ENCODE measurements around the gene PCGF6. TPM values are rescaled to one million over a fixed set of nuclear protein-coding genes. Genes with fewer than 3 reads are reported as not detected.
A peak's percentile ranks its signal among the peaks of the same experiment; 100 is the strongest.

The PCGF6 gene, protein sequence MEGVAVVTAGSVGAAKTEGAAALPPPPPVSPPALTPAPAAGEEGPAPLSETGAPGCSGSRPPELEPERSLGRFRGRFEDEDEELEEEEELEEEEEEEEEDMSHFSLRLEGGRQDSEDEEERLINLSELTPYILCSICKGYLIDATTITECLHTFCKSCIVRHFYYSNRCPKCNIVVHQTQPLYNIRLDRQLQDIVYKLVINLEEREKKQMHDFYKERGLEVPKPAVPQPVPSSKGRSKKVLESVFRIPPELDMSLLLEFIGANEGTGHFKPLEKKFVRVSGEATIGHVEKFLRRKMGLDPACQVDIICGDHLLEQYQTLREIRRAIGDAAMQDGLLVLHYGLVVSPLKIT
- total RNA-seq = 10 to 100 TPM in 1 of 2 donors, 1 to 10 TPM in 1; 9.6 to 37.9 TPM

DNA sequence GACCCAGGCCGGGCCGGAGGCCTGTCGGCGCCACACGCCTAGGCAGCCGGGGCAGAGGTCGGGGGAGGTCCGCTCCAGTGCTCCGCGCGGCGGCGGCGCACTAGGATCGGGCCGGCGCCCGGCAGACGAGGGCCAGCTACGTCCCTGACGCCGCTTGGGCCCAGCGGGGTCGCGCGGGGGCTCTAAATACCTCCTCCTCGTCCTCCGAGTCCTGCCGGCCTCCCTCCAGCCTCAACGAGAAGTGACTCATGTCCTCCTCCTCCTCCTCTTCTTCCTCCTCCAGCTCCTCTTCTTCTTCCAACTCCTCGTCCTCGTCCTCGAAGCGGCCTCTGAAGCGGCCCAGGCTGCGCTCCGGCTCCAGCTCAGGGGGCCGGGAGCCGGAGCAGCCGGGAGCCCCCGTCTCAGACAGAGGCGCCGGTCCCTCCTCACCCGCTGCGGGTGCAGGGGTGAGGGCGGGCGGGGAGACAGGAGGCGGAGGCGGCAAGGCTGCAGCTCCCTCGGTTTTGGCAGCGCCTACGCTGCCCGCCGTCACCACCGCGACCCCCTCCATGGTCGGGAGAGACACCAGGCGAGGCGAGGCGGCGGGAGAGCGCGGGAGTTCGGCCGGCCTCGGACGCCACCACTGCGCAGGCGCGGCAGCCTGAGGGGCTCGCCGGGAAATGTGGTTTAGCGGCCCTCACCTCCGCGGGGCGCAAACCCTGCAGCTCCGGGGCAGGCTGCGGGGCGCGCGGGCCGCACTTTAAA lies at the start of gene PCGF6:
Gene PCGF6 (minus strand): TSS at position 624 of the 744 bp plus-strand sequence. CDS start 74 bp downstream, at position 550.
- DNase-seq = peak; percentile 79 to 85 (median 80)
- H3K27me3 ChIP-seq = no peaks in the 10 kb centered on the region
- ATAC-seq = peak; percentile 93
- TF ChIP-seq, protein P1, sequence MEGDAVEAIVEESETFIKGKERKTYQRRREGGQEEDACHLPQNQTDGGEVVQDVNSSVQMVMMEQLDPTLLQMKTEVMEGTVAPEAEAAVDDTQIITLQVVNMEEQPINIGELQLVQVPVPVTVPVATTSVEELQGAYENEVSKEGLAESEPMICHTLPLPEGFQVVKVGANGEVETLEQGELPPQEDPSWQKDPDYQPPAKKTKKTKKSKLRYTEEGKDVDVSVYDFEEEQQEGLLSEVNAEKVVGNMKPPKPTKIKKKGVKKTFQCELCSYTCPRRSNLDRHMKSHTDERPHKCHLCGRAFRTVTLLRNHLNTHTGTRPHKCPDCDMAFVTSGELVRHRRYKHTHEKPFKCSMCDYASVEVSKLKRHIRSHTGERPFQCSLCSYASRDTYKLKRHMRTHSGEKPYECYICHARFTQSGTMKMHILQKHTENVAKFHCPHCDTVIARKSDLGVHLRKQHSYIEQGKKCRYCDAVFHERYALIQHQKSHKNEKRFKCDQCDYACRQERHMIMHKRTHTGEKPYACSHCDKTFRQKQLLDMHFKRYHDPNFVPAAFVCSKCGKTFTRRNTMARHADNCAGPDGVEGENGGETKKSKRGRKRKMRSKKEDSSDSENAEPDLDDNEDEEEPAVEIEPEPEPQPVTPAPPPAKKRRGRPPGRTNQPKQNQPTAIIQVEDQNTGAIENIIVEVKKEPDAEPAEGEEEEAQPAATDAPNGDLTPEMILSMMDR (IDR thresholded peaks at IDR 0.05) = peak in 1 of 7 experiments; percentile 8
- peak in 2 of 3 donors; percentile 27 to 29 for TF ChIP-seq POLR2A (IDR thresholded peaks at IDR 0.05)
- peak within 1 kb of the TSS; percentile 21 to 83 (median 62) for H3K27ac ChIP-seq
- H3K36me3 ChIP-seq (replicated peaks in 1 of 2; ENCODE audit: insufficient read depth in 1 of 2, low read depth in 2 of 2) = peaks cover 2 to 5% of the 10 kb centered on the region in 2 donors
- no peaks in the 10 kb centered on the region for H3K9me3 ChIP-seq
- 0% methylated on average over 23 to 70 of the region's 82 CpGs for WGBS, 2 donors
- H3K4me3 ChIP-seq = peak within 1 kb of the TSS; percentile 80 to 94
- H3K4me1 ChIP-seq = peaks cover 14% of the 10 kb centered on the region
- intact Hi-C loops (cut with DNase I) = no loop called here

DNA sequence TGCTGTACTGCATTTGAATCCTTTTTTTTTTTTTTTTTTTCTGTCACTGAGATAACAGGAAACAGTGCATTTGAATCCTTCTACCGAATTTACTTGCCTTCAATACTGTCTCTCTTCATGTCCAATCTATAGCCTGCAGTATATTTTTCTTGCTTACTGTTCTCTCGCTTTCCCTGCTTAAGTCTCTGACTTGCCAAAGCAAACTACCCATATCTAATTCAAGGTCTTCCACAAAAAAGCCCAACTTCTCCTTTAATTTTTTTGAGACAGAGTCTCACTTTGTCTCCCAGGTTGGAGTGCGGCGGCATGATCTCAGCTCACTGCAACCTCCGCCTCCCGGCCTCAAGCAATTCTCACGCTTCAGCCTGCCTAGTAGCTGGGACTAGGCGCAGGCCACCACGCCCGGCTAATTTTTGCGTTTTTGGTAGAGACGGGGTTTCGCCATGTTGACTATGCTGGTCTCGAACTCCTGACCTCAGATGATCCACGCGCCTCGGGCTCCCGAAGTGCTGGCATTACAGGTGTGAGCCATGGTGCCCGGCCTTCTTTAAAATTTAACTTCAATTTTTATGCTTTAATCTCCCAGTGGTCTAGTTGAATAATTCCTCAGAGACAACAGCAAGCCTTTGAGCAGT lies 46.4 kb upstream of the PCGF6 start:
- ATAC-seq (no peak), DNase-seq (peak in 3 of 4 donors; percentile 8 to 27 (median 19))
- intact Hi-C loops (cut with DNase I) = no loop called here
- 25 to 26% methylated on average over 18 to 19 of the region's 19 CpGs for WGBS, 2 donors
- H3K36me3 ChIP-seq (replicated peaks in 1 of 2; ENCODE audit: insufficient read depth in 1 of 2, low read depth in 2 of 2) = peaks cover 0 to 10% of the 10 kb centered on the region in 2 donors
- H3K4me3 ChIP-seq = peak overlapping the region; percentile 61 to 82
- no peak for TF ChIP-seq POLR2A (IDR thresholded peaks at IDR 0.05)
- TF ChIP-seq, protein P1 (IDR thresholded peaks at IDR 0.05) = no peak
- H3K27ac ChIP-seq = no peak overlapping the region
- H3K9me3 ChIP-seq = no peaks in the 10 kb centered on the region
- H3K4me1 ChIP-seq = peaks cover 43% of the 10 kb centered on the region
- no peaks in the 10 kb centered on the region for H3K27me3 ChIP-seq

DNA sequence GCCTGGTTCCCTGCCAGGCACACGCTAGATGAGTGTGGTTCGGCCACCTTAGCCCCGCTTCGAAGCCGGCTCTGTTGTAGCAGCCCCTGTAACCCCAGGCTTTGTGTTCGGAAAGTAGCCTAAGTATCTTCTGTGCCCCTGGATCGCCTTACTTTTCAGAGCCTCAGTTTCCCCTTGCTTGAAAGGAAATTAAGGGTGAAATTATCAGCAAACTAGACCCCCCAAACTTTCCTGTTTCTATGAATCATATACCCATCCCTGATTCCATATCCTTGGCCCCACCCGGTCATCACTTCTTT lies 45.8 kb upstream of the PCGF6 start:
- H3K4me3 ChIP-seq = peak overlapping the region; percentile 61 to 82
- H3K27me3 ChIP-seq = no peaks in the 10 kb centered on the region
- H3K9me3 ChIP-seq = no peaks in the 10 kb centered on the region
- intact Hi-C loops (cut with DNase I) = no loop called here
- WGBS, 2 donors = 0 to 1% methylated on average over 4 to 8 of the region's 8 CpGs
- H3K27ac ChIP-seq = peak overlapping the region; percentile 54 to 91 (median 74)
- TF ChIP-seq POLR2A (IDR thresholded peaks at IDR 0.05) = no peak
- TF ChIP-seq, protein P1 (IDR thresholded peaks at IDR 0.05) = no peak
- DNase-seq (no peak), ATAC-seq (no peak)
- peaks cover 0 to 8% of the 10 kb centered on the region in 2 donors for H3K36me3 ChIP-seq (replicated peaks in 1 of 2; ENCODE audit: insufficient read depth in 1 of 2, low read depth in 2 of 2)
- H3K4me1 ChIP-seq = peaks cover 43% of the 10 kb centered on the region

- Histone ChIP-seq H3K4me1 (peaks cover 43% of the 10 kb centered on the region), H3K27ac (peak within 1 kb of the TSS; percentile 70 to 91 (median 86)), H3K9me3 (no peaks in the 10 kb centered on the region), H3K4me3 (peak within 1 kb of the TSS; percentile 61 to 82), H3K27me3 (no peaks in the 10 kb centered on the region), H3K36me3 (replicated peaks in 1 of 2; ENCODE audit: insufficient read depth in 1 of 2, low read depth in 2 of 2) (peaks cover 0 to 10% of the 10 kb centered on the region in 2 donors)
- 0% methylated on average over 27 to 56 of the region's 56 CpGs for WGBS, 2 donors
- TF ChIP-seq POLR2A (IDR thresholded peaks at IDR 0.05) = peak; percentile 49 to 88 (median 85)
- TF ChIP-seq, protein P1 (IDR thresholded peaks at IDR 0.05) = peak in 2 of 7 experiments; percentile 27 to 30
- DNase-seq (peak; percentile 96 to 99 (median 98)), ATAC-seq (peak; percentile 99)
- intact Hi-C loops (cut with DNase I) = no loop called here
Observed at GRCh38 chr10:103396067-103396788, 45.3 kb upstream of the PCGF6 start, which contains the start of the genes ATP5MK and PDCD11. Gene ATP5MK (minus strand): TSS chr10:103396475. CDS start chr10:103392457, 4,018 bp downstream. Gene PDCD11 (plus strand): TSS chr10:103396626. CDS start chr10:103398427, 1,801 bp downstream.

All from body of pancreas (tissue), 4 donors.